Measurements from ENCODE around the gene CELA2A.

CELA2A gene

GRCh38 chr1:15439325-15439724 is 17.2 kb upstream of the CELA2A start:
- no peak overlapping the region for H3K27ac ChIP-seq (replicated peaks)
- no peak for DNase-seq (ENCODE audit: low read depth in 1 of 2, low spot score in 1 of 2)
- peaks cover 2% of the 10 kb centered on the region for H3K27me3 ChIP-seq (ENCODE audit: insufficient read depth, poor library complexity, severe bottlenecking)
- TF ChIP-seq REST (IDR thresholded peaks at IDR 0.05; ENCODE audit: insufficient replicate concordance, low read depth): no peak
- H3K4me3 ChIP-seq (replicated peaks; ENCODE audit: insufficient read depth, low read length): no peak overlapping the region

GRCh38 chr1:15440357-15440756 is 16.2 kb upstream of the CELA2A start:
- TF ChIP-seq CTCF (IDR thresholded peaks at IDR 0.05; ENCODE audit: insufficient read depth, low read length) (no peak), REST (IDR thresholded peaks at IDR 0.05; ENCODE audit: insufficient replicate concordance, low read depth) (no peak), SPI1 (IDR thresholded peaks at IDR 0.05; ENCODE audit: borderline replicate concordance, low read depth) (no peak), POLR2AphosphoS5 (IDR thresholded peaks at IDR 0.05; ENCODE audit: low read depth) (no peak)
- DNase-seq (ENCODE audit: low read depth in 1 of 2, low spot score in 1 of 2): no peak
- Histone ChIP-seq H3K27ac (replicated peaks) (no peak overlapping the region), H3K4me3 (replicated peaks; ENCODE audit: insufficient read depth, low read length) (no peak overlapping the region), H3K27me3 (ENCODE audit: insufficient read depth, poor library complexity, severe bottlenecking) (peaks cover 6% of the 10 kb centered on the region)

- no peak for TF ChIP-seq REST (IDR thresholded peaks at IDR 0.05; ENCODE audit: insufficient replicate concordance, low read depth)
- TF ChIP-seq SPI1 (IDR thresholded peaks at IDR 0.05; ENCODE audit: borderline replicate concordance, low read depth): no peak
- TF ChIP-seq CTCF (IDR thresholded peaks at IDR 0.05; ENCODE audit: insufficient read depth, low read length): no peak
- TF ChIP-seq GABPA (IDR thresholded peaks at IDR 0.05; ENCODE audit: low read depth): no peak
- TF ChIP-seq POLR2AphosphoS5 (IDR thresholded peaks at IDR 0.05; ENCODE audit: low read depth): no peak
These were observed 15.3 kb upstream of the CELA2A start for GRCh38 chr1:15441247-15441646.

GRCh38 chr1:15442119-15442518 is 14.4 kb upstream of the CELA2A start:
- no peak for DNase-seq (ENCODE audit: low read depth in 1 of 2, low spot score in 1 of 2)
- peaks cover 6% of the 10 kb centered on the region for H3K27me3 ChIP-seq (ENCODE audit: insufficient read depth, poor library complexity, severe bottlenecking)
- no peak for TF ChIP-seq GABPA (IDR thresholded peaks at IDR 0.05; ENCODE audit: low read depth)
- no peak for TF ChIP-seq REST (IDR thresholded peaks at IDR 0.05; ENCODE audit: insufficient replicate concordance, low read depth)
- no peak for TF ChIP-seq CTCF (IDR thresholded peaks at IDR 0.05; ENCODE audit: insufficient read depth, low read length)
- TF ChIP-seq POLR2AphosphoS5 (IDR thresholded peaks at IDR 0.05; ENCODE audit: low read depth): no peak
- no peak for TF ChIP-seq SPI1 (IDR thresholded peaks at IDR 0.05; ENCODE audit: borderline replicate concordance, low read depth)
- no peak overlapping the region for H3K4me3 ChIP-seq (replicated peaks; ENCODE audit: insufficient read depth, low read length)
- H3K27ac ChIP-seq (replicated peaks): no peak overlapping the region

More at GRCh38 chr1:15441247-15441646, 15.3 kb upstream of the CELA2A start:
- Histone ChIP-seq H3K27ac (replicated peaks) (no peak overlapping the region), H3K27me3 (ENCODE audit: insufficient read depth, poor library complexity, severe bottlenecking) (peaks cover 6% of the 10 kb centered on the region), H3K4me3 (replicated peaks; ENCODE audit: insufficient read depth, low read length) (no peak overlapping the region)
- no peak for DNase-seq (ENCODE audit: low read depth in 1 of 2, low spot score in 1 of 2)
